ENCODE measurements around the gene KLHL26.
"Not testable (repeated sequence)": the region's sequence is repeated elsewhere in the genome, so short reads cannot be mapped to it uniquely, and the experiment has no call there.

The KLHL26 gene

GRCh38 chr19:18667531-18668251 lies 30.9 kb downstream of the KLHL26 start:
- DNase-seq = no peak

GRCh38 chr19:18668252-18668631 lies 31.4 kb downstream of the KLHL26 start:
- no peak for DNase-seq

GRCh38 chr19:18668744-18669523 lies 32.1 kb downstream of the KLHL26 start:
- no peak for DNase-seq

- no peak for DNase-seq
Observed at GRCh38 chr19:18669524-18669817, 32.6 kb downstream of the KLHL26 start.

- DNase-seq = no peak
Observed at GRCh38 chr19:18669883-18670282, 33.1 kb downstream of the KLHL26 start.

GRCh38 chr19:18670312-18670711 lies 33.5 kb downstream of the KLHL26 start:
- DNase-seq = no peak

GRCh38 chr19:18671303-18672043 lies 34.6 kb downstream of the KLHL26 start:
- DNase-seq = no peak

- no peak for DNase-seq
Observed at GRCh38 chr19:18672044-18672451, 35.2 kb downstream of the KLHL26 start.

GRCh38 chr19:18672606-18673337 lies 35.9 kb downstream of the KLHL26 start:
- no peak for DNase-seq

GRCh38 chr19:18674616-18675015 lies 37.8 kb downstream of the KLHL26 start:
- no peak for DNase-seq

GRCh38 chr19:18675779-18676178 lies 39.0 kb downstream of the KLHL26 start:
- peak; percentile 16 for DNase-seq

GRCh38 chr19:18676692-18677091 lies 39.9 kb downstream of the KLHL26 start:
- no peak for DNase-seq

- no peak for DNase-seq
Observed at GRCh38 chr19:18677156-18677555, 40.3 kb downstream of the KLHL26 start.

- DNase-seq = not testable (repeated sequence)
Observed at GRCh38 chr19:18680148-18680547, 43.3 kb downstream of the KLHL26 start.

- DNase-seq = no peak
Observed at GRCh38 chr19:18682807-18683108, 45.9 kb downstream of the KLHL26 start.

GRCh38 chr19:18683109-18683957 lies 46.5 kb downstream of the KLHL26 start, which contains the start of gene CRTC1:
Gene CRTC1 (plus strand): TSS chr19:18683680. CDS start chr19:18683703, 23 bp downstream.
- peak; percentile 95 for DNase-seq

- no peak for DNase-seq
Observed at GRCh38 chr19:18683958-18684641, 47.3 kb downstream of the KLHL26 start.

GRCh38 chr19:18684642-18684993 lies 47.8 kb downstream of the KLHL26 start:
- DNase-seq = no peak

- DNase-seq = no peak
Observed at GRCh38 chr19:18685597-18686190, 48.9 kb downstream of the KLHL26 start.

- DNase-seq = no peak
Observed at GRCh38 chr19:18687740-18688465, 51.1 kb downstream of the KLHL26 start.

- DNase-seq = no peak
Observed at GRCh38 chr19:18696023-18696422, 59.2 kb downstream of the KLHL26 start.
